ENCODE measurements around the gene ELL2.
A peak's percentile ranks its signal among the peaks of the same experiment; 100 is the strongest.
"Not testable (repeated sequence)": the region's sequence is repeated elsewhere in the genome, so short reads cannot be mapped to it uniquely, and the experiment has no call there.

Gene ELL2

GRCh38 chr5:95927927-95928723 lies 33.5 kb downstream of the ELL2 start:
- no peak for DNase-seq

GRCh38 chr5:95927300-95927699 lies 34.4 kb downstream of the ELL2 start:
- not testable (repeated sequence) for DNase-seq

GRCh38 chr5:95925939-95926338 lies 35.7 kb downstream of the ELL2 start:
- no peak for DNase-seq

GRCh38 chr5:95925378-95925744 lies 36.3 kb downstream of the ELL2 start:
- no peak for DNase-seq

DNA sequence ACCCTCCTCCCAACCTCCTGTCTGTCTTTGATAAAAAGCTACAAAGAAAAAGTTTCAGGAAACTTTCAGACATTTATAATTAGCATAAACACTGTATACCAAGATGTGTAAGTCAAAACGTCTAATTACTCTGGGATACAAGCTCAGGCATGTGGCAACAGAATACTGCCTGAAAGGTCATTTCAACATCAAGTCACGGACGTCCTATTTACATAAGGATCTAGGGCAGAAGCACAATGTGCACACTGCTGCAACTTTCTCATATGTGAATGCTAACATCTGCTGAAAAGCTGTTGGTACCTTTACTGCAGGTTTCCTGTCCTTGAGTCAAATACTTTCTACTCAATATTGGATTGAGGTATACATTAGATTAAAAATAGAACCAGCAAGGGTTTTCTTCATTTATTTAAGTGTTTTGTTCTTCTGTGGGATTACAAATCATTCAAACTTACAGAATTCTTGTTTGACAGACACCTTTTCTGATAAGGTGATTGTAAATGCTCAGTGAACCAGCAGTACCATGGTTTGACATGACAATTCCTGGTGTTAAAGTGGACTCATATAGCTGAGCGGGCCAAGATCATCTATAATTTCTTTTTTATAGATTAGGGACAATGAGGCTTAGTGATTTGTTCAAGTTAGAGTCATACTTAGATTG lies 36.8 kb downstream of the ELL2 start:
- DNase-seq = peak; percentile 51

DNA sequence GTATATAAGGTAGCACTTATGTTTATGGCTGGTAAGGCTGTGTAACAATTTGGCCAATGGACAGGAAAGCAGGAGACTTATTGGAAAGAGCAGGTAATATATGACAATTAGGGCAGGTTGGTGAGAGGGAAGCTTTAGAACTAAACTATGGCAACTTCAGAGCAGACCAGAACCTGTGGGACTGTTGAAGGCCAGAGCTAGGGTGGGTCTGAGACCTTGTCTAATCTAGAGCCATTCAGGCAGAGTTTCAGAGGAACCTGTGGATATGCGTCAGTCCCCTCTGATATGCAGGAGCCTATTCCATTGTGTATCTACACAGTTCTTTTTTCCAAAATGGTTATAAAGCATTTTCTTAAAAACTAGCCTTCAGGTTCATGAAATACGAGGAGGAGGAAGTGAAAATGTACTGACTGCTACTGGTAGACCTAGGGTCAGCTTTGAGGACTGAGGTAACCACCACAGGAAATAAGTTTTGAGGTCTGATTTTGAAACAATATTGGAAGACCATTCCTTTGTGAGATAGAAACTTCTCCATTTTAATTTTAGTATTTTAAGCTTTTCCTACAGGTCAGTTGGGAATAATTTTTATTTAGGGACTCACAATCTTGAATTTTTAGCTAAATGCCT lies 37.6 kb downstream of the ELL2 start:
- no peak for DNase-seq

DNA sequence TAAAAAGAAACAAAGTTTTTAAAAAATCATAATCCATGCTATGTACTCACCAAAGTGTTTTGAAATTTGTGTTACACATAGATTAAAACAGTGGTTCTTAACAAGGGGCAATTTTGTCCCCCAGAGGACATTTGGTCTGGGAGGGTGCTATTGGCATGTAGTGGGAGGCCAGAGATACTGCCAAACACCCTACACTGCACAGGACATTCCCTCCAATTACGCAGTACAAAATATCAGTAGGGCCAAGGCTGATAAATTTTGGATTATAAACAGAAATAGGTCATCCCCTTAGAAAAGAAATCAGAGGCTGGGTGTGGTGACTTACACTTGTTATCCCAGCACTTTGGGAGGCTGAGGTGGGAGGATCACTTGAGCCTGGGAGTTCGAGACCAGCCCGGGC lies 38.9 kb downstream of the ELL2 start:
- DNase-seq = no peak

DNA sequence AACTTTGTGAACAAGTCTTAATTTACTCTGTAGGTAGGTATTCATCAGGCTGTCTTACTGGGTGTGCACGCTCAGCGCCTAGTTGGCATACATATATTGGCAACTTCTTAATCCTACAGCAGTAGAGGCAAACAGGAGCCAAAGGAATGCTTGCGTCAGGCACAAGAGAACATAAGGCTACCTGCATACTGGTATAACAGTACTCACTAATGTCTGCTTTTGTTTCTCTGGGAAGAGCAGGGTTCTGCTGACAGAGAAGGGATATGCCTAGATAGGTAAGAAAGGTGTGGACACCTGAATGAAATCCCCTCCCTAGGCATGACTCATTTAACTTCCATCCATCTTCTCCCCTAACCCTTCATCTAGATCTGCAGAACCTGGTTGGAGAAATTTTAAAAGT lies 40.1 kb downstream of the ELL2 start:
- no peak for DNase-seq

- DNase-seq = no peak
Measured at GRCh38 chr5:95920822-95921221, 40.8 kb downstream of the ELL2 start.

DNA sequence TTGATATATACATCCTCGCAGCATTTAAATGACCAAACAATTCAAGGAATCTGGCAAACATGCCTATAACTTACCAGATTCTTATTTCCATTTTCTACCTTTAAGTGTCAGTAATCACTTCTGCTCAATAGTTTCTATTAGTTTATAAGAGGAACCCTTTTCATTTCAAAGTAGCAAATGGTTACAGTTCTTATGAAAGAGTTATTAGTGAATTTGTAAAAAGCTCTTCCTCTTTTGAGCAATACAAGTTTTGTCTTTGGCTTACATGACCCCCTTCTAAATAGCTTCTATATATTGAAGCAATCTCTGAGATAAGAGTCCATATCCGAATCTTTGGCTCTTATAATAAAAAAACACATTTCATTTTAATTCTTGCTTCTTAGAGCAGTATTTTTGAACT lies 42.0 kb downstream of the ELL2 start:
- DNase-seq = no peak

DNA sequence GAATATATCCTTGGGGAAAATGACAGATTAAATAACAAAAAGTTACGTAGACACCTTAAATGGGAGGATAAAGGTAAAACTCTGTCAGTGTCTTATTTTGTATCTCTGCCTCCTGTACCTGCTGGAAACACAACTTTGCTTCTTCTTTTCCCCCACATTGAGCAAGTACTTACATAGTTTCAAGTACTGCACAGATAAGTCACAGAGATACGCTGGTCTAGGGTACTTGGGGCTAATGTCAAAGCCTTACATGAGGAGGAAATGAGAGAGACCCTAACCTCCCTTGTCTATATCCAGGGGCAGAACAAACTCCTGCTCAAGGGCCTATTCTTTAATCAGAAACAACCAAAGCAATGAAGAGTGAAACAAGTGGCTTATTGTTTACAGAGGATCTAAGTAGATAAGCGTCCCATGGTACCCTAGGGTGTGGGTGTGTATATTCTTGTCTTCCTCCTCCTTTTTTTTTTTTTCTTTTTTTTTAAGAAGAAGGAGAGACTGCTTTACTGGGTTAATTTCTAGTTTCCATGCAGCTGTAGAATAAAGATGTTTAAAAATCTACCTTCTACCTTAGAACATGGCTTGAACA lies 43.1 kb downstream of the ELL2 start:
- DNase-seq = no peak

GRCh38 chr5:95917207-95917606 lies 44.4 kb downstream of the ELL2 start:
- no peak for DNase-seq

- DNase-seq = no peak
Measured at GRCh38 chr5:95916687-95917085, 45.0 kb downstream of the ELL2 start.

DNA sequence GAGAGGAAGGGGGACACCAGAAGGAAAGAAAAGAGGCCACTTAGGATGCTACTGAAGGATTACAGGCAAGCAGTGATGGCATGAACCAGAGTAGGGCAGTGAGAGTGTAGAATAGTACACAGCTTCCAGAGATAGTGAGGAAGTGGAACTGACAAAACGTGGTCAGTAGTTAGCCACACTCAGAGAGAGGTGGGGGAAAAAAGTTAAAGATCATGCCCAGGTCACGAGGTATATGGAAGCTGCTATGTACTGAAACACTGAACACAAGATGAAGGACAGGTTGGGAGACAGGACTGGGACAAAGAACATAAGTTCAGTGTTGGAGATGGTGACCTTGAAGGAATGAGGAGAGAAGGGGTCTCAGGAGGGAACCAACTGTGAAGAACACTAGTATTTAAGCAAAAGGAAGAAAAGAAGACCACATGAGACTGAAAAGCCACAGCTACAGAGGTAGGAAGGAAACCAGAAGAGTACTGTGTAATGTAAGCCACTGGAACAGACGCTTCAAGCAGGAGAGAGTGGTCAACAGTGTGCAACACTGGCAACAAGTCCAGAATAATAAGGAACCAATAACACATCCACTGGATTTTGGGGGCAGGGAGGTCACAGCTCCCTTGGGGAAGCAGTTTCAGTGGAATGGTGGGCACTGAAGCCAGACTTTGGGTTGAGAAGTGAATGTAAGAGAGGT lies 45.5 kb downstream of the ELL2 start:
- DNase-seq = no peak

GRCh38 chr5:95913663-95914062 lies 48.0 kb downstream of the ELL2 start:
- DNase-seq = no peak

DNA sequence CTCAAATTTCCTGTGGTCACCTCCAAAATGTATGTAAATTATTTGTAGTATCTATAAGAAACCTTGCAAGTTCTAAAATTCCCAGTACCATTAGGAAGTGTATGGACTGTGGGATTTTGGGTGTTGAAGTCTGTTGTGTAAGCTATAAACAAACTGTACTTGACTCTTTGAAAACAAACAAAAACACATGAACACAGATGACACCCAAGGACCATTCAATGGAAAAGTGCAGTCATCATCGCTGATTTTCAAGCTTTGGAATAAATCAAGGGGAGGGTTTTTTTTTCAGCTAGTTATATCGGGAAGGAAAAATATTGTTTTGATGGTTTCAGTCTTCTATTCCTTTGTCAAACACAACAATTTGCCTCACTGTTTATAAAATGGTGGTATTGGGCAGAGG lies 49.6 kb downstream of the ELL2 start:
- no peak for DNase-seq

GRCh38 chr5:95910521-95910920 lies 51.1 kb downstream of the ELL2 start:
- no peak for DNase-seq

- no peak for DNase-seq
Measured at GRCh38 chr5:95909738-95910137, 51.9 kb downstream of the ELL2 start.

DNA sequence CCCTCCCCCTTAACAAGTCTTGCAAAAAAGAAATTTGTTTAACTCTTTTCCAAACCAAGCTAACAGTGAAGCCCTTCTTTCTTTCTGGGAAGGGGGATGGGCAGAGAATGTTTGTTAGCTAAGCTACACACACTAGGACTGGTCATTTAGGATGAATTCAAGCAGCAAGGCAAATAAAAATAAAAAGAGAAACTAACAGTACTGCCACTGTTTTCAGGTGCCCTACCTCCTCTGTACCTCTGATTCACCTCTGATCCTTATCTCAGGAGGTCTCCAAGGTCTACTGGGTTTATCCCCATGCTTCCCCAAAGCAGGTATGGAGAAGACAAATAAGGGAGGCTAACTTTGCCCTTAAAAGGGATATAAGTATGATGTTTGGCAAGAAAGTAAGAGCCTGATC lies 52.9 kb downstream of the ELL2 start:
- DNase-seq = no peak

DNA sequence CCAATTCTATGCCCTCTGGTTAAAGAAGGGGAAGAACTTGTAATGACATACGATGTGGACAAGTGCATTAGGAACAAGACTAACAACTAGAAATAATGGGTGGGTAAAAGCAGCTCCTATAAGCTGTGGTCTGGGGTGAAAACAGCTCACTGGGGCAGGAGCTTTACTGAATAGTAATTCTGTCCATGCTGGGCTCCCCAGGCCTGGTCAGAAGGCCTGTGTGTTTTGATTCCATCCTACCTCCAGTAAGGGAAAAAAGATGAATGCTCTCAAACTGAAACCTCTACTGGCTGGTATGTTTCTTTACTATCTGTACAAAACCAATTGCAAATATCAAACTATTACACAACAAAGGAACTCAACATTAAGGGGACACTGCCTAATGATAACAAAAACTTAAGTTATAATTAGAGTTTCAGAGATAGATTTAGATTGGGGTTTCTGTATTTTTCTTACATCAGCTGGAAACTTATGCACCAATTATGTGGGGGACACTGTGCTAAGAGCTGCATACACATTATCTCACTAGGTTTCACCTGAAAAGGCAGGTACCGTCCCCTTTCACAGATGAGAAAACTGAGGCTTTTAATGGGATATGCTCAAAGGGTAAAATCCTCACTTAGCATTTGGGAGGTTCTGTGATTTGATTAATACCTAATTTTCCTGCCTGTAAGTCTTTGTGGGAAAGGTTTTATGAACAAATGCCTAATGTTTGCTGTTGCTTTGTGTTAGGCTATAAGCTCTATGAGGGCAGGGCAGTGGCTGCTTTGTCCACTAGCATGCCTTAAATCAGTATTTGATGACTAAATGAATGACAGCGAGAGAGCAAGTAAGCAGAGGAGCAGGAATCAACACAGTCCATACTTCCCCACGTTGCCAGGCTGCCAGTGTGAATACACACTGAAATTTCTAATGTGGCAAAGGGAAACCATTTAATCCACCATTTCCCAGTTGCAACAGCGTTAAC lies 53.6 kb downstream of the ELL2 start:
- DNase-seq = no peak

DNA sequence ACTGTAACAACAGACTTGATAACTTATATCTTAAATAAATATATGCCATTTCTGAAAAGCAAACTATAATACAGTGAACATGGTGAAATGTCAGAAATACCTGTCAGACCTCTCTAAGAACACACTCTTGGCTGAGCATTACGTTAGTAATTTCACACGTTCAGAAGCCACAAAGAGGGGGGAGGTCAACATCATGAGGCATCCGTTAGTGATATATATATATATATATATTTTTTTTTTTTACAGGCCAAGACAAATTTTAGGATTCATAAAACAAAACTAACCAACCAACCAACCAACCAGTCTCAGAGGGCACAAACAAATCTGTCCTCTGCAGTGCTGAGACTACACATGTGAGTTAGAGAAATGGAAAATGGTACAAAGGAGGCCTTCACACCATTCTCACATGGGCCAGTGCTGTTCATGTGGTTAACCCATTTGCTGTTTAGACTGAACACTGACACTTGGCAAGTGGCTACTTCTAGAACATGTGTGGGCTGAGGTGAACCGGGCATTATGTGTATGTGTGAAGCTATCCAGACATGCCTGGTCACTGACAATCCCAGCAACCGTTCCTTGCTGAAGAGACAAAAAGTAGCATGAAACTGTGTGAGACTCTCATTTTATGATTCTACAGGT lies 54.5 kb downstream of the ELL2 start:
- DNase-seq = no peak

DNA sequence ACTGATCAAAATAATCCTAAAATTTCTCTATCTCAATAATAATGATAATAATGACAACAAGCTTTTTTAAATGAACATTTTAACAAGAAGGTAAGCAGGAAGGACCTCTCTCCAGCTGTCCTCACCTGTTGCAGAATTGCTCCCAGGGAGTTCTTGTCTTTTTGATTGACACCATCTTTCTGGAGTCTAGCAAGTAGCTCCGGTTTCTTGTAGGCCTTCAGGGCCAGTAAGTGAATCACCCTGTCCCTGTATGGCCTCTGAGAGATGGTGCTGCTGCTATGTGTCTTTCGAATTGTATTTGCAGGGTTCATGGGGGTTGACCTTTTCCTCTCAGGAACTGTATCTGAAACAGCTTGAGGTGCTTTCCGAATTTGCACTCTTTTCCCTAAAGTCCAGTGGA lies 55.3 kb downstream of the ELL2 start:
- not testable (repeated sequence) for DNase-seq
